ENCODE data around the gene SNX25. TPM values are rescaled to one million over a fixed set of nuclear protein-coding genes. Genes with fewer than 3 reads are reported as not detected.

The SNX25 gene
- total and polyA plus RNA-seq, 2 of the 13 experiments (the other 11 are each of a cell fraction or from before 2014, with no cell fraction given): 23.4 to 23.5 TPM

GRCh38 chr4:185221912-185222311, 12.5 kb downstream of the SNX25 start (continued):
- TF ChIP-seq SALL1 (CRISPR knock-in tag; IDR thresholded peaks at IDR 0.05) (no peak), ZMYM3 (CRISPR knock-in tag; IDR thresholded peaks at IDR 0.05) (no peak), MXD1 (CRISPR knock-in tag; IDR thresholded peaks at IDR 0.05) (no peak), ARID4A (CRISPR knock-in tag; IDR thresholded peaks at IDR 0.05; ENCODE audit: borderline replicate concordance) (no peak), PAXIP1 (CRISPR knock-in tag; conservative IDR thresholded peaks at IDR 0.05) (no peak)
